ENCODE measurements around the gene ARRB1. TPM values are rescaled to one million over a fixed set of nuclear protein-coding genes. Genes with fewer than 3 reads are reported as not detected.

Gene ARRB1
- total RNA-seq, 2 experiments from 2014 or later = 24.3 to 29.5 TPM

- no peak for DNase-seq
- Mint-ChIP-seq H3K27me3 (peaks cover 51% of the 10 kb centered on the region), H3K4me3 (peak overlapping the region; percentile 68), H3K9me3 (no peaks in the 10 kb centered on the region), H3K36me3 (ENCODE audit: low read depth) (no peaks in the 10 kb centered on the region), H3K27ac (peak overlapping the region; percentile 31), H3K4me1 (peaks cover 15% of the 10 kb centered on the region)
- POLR2A ChIA-PET = no interaction called here
- CTCF ChIA-PET = interaction anchor here (0.6 to 7.1 kb wide), 37 partner anchors 9 to 369 kb away, joined by 3 to 145 read pairs (median 4); partner anchors contain the start of genes SPCS2 and XRRA1
Measured at GRCh38 chr11:75241906-75242644, 109.4 kb downstream of the ARRB1 start.

GRCh38 chr11:75241036-75241905 lies 110.2 kb downstream of the ARRB1 start:
- no peaks in the 10 kb centered on the region for H3K9me3 Mint-ChIP-seq
- H3K27ac Mint-ChIP-seq = no peak overlapping the region
- H3K4me1 Mint-ChIP-seq = peaks cover 15% of the 10 kb centered on the region
- H3K27me3 Mint-ChIP-seq = peaks cover 51% of the 10 kb centered on the region
- H3K36me3 Mint-ChIP-seq (ENCODE audit: low read depth) = no peaks in the 10 kb centered on the region
- POLR2A ChIA-PET = no interaction called here
- peak; percentile 84 for DNase-seq
- CTCF ChIA-PET = interaction anchor here (0.6 to 7.1 kb wide), 39 partner anchors 8 to 564 kb away, joined by 3 to 145 read pairs (median 5); partner anchors contain the start of genes SLCO2B1, SPCS2 and XRRA1
- peak overlapping the region; percentile 68 for H3K4me3 Mint-ChIP-seq

- Mint-ChIP-seq H3K36me3 (ENCODE audit: low read depth) (no peaks in the 10 kb centered on the region), H3K27me3 (peaks cover 54% of the 10 kb centered on the region), H3K4me3 (peak within 1 kb of the TSS; percentile 65), H3K4me1 (peaks cover 15% of the 10 kb centered on the region), H3K9me3 (no peaks in the 10 kb centered on the region), H3K27ac (no peak within 1 kb of the TSS)
- no peak for DNase-seq
- CTCF ChIA-PET = interaction anchor here (1.0 to 7.1 kb wide), 20 partner anchors 8 to 311 kb away, joined by 3 to 145 read pairs (median 7); partner anchors contain the start of gene SLCO2B1
- POLR2A ChIA-PET = no interaction called here
Measured at GRCh38 chr11:75240311-75241035, 111.0 kb downstream of the ARRB1 start, which contains the start of gene TPBGL. TSS of gene TPBGL (plus strand) at chr11:75240774. CDS start at chr11:75241050, 276 bp downstream.

DNA sequence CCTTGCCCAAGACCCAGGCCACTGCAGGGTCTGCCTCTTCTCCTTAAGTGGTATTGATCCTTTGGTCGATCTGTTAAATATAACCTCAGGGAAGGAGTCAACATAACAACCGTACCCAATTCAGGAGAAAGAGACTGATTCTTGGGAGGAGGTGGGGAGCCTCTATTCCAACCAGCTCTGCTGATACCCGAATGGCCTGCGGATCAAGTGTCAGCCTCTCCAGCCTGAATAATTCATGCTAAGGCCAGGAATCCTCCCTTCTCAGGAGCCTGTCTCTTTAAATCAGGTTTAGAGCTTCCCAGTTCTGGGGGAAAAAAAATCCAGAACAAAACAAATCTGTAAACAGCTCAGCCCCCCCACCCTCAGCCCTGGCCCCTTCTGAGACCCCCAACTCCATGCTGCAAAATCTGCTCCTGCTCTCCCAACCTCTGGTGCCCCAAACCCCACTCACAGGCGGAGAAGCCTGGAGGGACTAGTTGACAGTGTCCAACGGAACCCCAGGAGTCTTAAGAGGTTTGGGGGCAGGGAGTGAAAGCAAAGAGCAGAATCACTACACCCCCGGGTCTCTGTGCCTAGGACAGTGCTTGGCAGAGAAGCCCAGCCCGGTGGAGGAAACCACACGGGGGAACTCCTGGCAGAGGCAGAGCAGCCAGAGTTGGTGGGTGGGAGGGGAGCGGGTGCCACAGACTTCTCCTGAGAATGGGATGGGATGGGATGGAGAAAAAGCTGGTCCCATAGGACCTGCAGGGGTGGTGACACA lies 111.8 kb downstream of the ARRB1 start:
- DNase-seq = no peak
- Mint-ChIP-seq H3K4me1 (peaks cover 15% of the 10 kb centered on the region), H3K9me3 (no peaks in the 10 kb centered on the region), H3K27ac (no peak overlapping the region), H3K4me3 (peak overlapping the region; percentile 51), H3K36me3 (ENCODE audit: low read depth) (no peaks in the 10 kb centered on the region), H3K27me3 (peaks cover 48% of the 10 kb centered on the region)
- ChIA-PET POLR2A (no interaction called here), CTCF (interaction anchor here (0.6 to 7.1 kb wide), 5 partner anchors 9 to 310 kb away, joined by 4 to 145 read pairs (median 7); partner anchors contain the start of gene SLCO2B1)

GRCh38 chr11:75238595-75239440 lies 112.6 kb downstream of the ARRB1 start:
- ChIA-PET CTCF (interaction anchor here (0.5 to 7.1 kb wide), 4 partner anchors 10 to 319 kb away, joined by 3 to 145 read pairs (median 5); no protein-coding TSS in a partner anchor), POLR2A (no interaction called here)
- DNase-seq = no peak
- Mint-ChIP-seq H3K27ac (no peak overlapping the region), H3K27me3 (peaks cover 41% of the 10 kb centered on the region), H3K36me3 (ENCODE audit: low read depth) (no peaks in the 10 kb centered on the region), H3K4me3 (no peak overlapping the region), H3K9me3 (no peaks in the 10 kb centered on the region), H3K4me1 (peaks cover 15% of the 10 kb centered on the region)

DNA sequence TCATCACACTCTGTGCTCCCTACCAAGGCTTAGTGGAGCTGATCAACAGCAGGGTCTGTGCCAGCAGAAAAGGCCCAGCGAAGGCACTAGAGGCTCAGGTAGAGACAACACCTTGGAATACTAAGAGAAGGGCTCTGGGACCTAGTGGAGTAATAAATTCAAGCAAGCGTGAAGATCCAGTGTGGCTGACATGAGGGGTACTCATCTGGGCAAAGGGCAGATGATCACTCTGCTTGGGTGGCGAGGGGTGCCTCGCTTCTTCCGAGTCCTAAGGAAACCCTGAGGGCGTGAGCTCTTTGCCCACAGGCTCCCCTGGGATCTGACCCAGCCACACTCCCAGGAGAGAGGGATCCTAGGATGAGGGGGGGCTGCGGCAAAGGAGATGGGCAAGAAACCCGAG lies 114.4 kb downstream of the ARRB1 start:
- Mint-ChIP-seq H3K4me1 (peaks cover 6% of the 10 kb centered on the region), H3K27me3 (peaks cover 23% of the 10 kb centered on the region), H3K36me3 (ENCODE audit: low read depth) (no peaks in the 10 kb centered on the region), H3K4me3 (no peak overlapping the region), H3K9me3 (no peaks in the 10 kb centered on the region), H3K27ac (no peak overlapping the region)
- DNase-seq = no peak
- CTCF ChIA-PET = interaction anchor here (1.0 to 1.4 kb wide), 2 partner anchors 80 to 308 kb away, joined by 3 read pairs; no protein-coding TSS in a partner anchor
- POLR2A ChIA-PET = interaction anchor here (0.6 kb wide), 1 partner anchor 13 kb away, joined by 3 read pairs; no protein-coding TSS in a partner anchor

- DNase-seq = no peak
- Mint-ChIP-seq H3K9me3 (no peaks in the 10 kb centered on the region), H3K4me1 (peaks cover 6% of the 10 kb centered on the region), H3K27ac (no peak overlapping the region), H3K36me3 (ENCODE audit: low read depth) (no peaks in the 10 kb centered on the region), H3K27me3 (peaks cover 23% of the 10 kb centered on the region), H3K4me3 (no peak overlapping the region)
- POLR2A ChIA-PET = no interaction called here
- CTCF ChIA-PET = no interaction called here
Measured at GRCh38 chr11:75236062-75236461, 115.4 kb downstream of the ARRB1 start.

DNA sequence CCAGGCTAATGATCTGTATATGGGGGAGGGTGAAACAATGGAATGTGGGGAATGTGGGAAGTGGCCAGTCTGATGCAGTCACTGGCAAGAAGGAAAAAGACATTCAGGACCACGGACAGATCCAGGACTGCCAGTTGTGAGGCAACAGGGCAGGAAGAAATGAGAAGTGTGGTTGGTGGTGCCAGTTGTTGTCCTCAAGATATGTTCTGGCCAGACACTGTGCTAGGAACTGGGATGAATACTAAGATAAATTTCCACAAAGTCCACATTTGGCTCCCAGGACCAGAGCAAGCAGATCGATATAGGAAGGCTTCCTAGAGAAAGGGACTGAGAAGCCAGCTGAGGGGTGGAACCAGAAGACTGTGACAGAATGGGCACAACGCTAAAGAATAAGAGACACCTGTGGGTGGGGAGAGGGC lies 117.7 kb downstream of the ARRB1 start:
- POLR2A ChIA-PET = interaction anchor here (0.5 kb wide), 1 partner anchor 12 kb away, joined by 3 read pairs; no protein-coding TSS in a partner anchor
- CTCF ChIA-PET = interaction anchor here (0.6 to 1.2 kb wide), 5 partner anchors 8 to 92 kb away, joined by 3 to 5 read pairs (median 3); no protein-coding TSS in a partner anchor
- H3K4me1 Mint-ChIP-seq = no peaks in the 10 kb centered on the region
- H3K27me3 Mint-ChIP-seq = peaks cover 7% of the 10 kb centered on the region
- H3K36me3 Mint-ChIP-seq (ENCODE audit: low read depth) = no peaks in the 10 kb centered on the region
- peak; percentile 63 for DNase-seq
- no peak overlapping the region for H3K4me3 Mint-ChIP-seq
- no peak overlapping the region for H3K27ac Mint-ChIP-seq
- H3K9me3 Mint-ChIP-seq = no peaks in the 10 kb centered on the region

DNA sequence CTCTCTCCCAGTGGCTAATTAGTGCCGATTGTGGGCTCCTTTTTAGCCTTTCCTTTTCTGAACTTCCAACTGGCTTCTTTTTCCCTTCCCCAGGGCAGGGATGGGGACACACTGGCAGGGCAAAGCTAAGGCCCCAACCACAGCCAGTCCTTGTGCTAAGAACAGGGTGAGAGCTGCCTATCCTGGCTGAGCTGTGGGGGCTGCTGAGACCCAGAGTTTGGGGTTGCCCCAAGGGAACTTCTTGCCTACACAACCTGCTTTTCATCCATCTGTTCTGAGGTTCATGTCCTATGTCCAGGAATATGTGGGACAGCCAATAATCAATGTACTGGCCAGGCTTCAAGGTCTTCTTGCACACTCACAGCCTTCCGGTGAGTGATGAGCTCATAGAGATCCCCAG lies 120.8 kb downstream of the ARRB1 start:
- H3K4me1 Mint-ChIP-seq = no peaks in the 10 kb centered on the region
- ChIA-PET POLR2A (no interaction called here), CTCF (interaction anchor here (0.7 to 3.5 kb wide), 3 partner anchors 11 to 90 kb away, joined by 3 to 21 read pairs (median 11); partner anchors contain the start of gene TPBGL)
- H3K4me3 Mint-ChIP-seq = no peak overlapping the region
- H3K27ac Mint-ChIP-seq = no peak overlapping the region
- no peaks in the 10 kb centered on the region for H3K27me3 Mint-ChIP-seq
- DNase-seq = no peak
- no peaks in the 10 kb centered on the region for H3K9me3 Mint-ChIP-seq
- no peaks in the 10 kb centered on the region for H3K36me3 Mint-ChIP-seq (ENCODE audit: low read depth)

GRCh38 chr11:75229466-75229865 lies 122.0 kb downstream of the ARRB1 start:
- Mint-ChIP-seq H3K27ac (no peak overlapping the region), H3K27me3 (no peaks in the 10 kb centered on the region), H3K4me1 (no peaks in the 10 kb centered on the region), H3K9me3 (no peaks in the 10 kb centered on the region), H3K36me3 (ENCODE audit: low read depth) (no peaks in the 10 kb centered on the region), H3K4me3 (no peak overlapping the region)
- POLR2A ChIA-PET = no interaction called here
- CTCF ChIA-PET = interaction anchor here (0.7 to 3.5 kb wide), 3 partner anchors 10 to 89 kb away, joined by 4 to 21 read pairs (median 11); partner anchors contain the start of gene TPBGL
- no peak for DNase-seq

DNA sequence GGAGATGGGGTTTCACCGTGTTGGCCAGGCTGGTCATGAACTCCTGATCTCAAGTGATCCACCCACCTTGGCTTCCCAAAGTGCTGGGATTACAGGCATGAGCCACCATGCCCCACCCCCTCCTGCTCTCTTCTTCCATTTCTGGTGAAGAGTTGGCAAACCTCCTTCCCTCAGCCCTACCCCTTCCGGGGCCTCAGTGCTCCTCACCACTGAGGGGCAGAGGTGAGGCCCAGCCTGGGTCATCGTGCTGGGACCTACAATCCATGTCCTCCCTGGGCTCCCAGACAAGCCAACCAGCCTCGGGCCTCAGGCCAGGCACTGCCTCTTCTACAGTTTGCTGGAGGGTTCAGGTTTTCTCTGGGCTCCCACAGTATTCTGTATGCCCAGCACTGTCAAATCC lies 125.7 kb downstream of the ARRB1 start:
- peaks cover 2% of the 10 kb centered on the region for H3K27me3 Mint-ChIP-seq
- CTCF ChIA-PET = interaction anchor here (1.0 to 1.5 kb wide), 4 partner anchors 11 to 85 kb away, joined by 3 to 5 read pairs (median 4); no protein-coding TSS in a partner anchor
- H3K9me3 Mint-ChIP-seq = no peaks in the 10 kb centered on the region
- no peak overlapping the region for H3K4me3 Mint-ChIP-seq
- no peaks in the 10 kb centered on the region for H3K4me1 Mint-ChIP-seq
- no peak overlapping the region for H3K27ac Mint-ChIP-seq
- POLR2A ChIA-PET = no interaction called here
- H3K36me3 Mint-ChIP-seq (ENCODE audit: low read depth) = no peaks in the 10 kb centered on the region
- no peak for DNase-seq
